A673 (cell line): ENCODE measurements around the gene GRHL1. TPM values are rescaled to one million over a fixed set of nuclear protein-coding genes. Genes with fewer than 3 reads are reported as not detected.

Experiments used
- BruUV-seq: library from RNA; stranded (reverse); fragments of 400-500 nt; replicated peaks from 2 replicates; lab custom pipeline; 2021; lab: Mats Ljungman, UMichigan
- CTCF ChIA-PET: fragments of 300-600 bp; sonication (Branson Sonifier 250); formaldehyde crosslinking; loops from one replicate; lab custom pipeline; 2022; ENCODE audit warnings: antibody characterized with exemption; lab: Charles Lee
- POLR2A ChIA-PET: fragments of 300-600 bp; sonication (Branson Sonifier 250); formaldehyde crosslinking; loops from one replicate; lab custom pipeline; 2022; ENCODE audit warnings: antibody characterized with exemption; ENCODE audit not compliant: low non-redundant PET; lab: Charles Lee
- DNase-seq: peaks from one replicate; pipeline ENCODE4 v3.0.0-alpha.2; 2015; ENCODE audit warnings: low spot score
- H3K27ac ChIP-seq: fragments of 200-600 bp; sonication (generic); 2 replicates; pipeline ENCODE4 v1.5.1; 2016; ENCODE audit warnings: mixed run types, low read depth, mild to moderate bottlenecking, mixed read lengths, antibody characterized with exemption, low read length; ENCODE audit not compliant: poor library complexity, severe bottlenecking
- H3K27me3 ChIP-seq: fragments of 200-600 bp; sonication (generic); replicated peaks from 2 replicates; pipeline ENCODE4 v1.6.1; 2017; ENCODE audit warnings: mixed run types, low read depth, mild to moderate bottlenecking, mixed read lengths, antibody characterized with exemption, low read length; ENCODE audit not compliant: insufficient read depth, poor library complexity
- H3K36me3 ChIP-seq: fragments of 200-600 bp; sonication (generic); 2 replicates; pipeline ENCODE4 v1.6.1; 2016; ENCODE audit warnings: mixed run types, mild to moderate bottlenecking, mixed read lengths, antibody characterized with exemption, low read length; ENCODE audit not compliant: insufficient read depth, poor library complexity, severe bottlenecking
- H3K4me1 ChIP-seq: fragments of 200-600 bp; sonication (generic); 2 replicates; pipeline ENCODE4 v1.6.1; 2017; ENCODE audit warnings: mixed run types, mild to moderate bottlenecking, mixed read lengths, antibody characterized with exemption, low read length; ENCODE audit not compliant: insufficient read depth, poor library complexity, severe bottlenecking
- H3K4me3 ChIP-seq: fragments of 200-600 bp; sonication (generic); 2 replicates; pipeline ENCODE4 v1.5.1; 2016; ENCODE audit warnings: low read depth, mixed run types, mild to moderate bottlenecking, mixed read lengths, low read length; ENCODE audit not compliant: poor library complexity, severe bottlenecking
- H3K9me3 ChIP-seq: fragments of 200-600 bp; sonication (generic); 2 replicates; pipeline ENCODE4 v1.6.1; 2016; ENCODE audit warnings: mixed run types, low read depth, mild to moderate bottlenecking, mixed read lengths, antibody characterized with exemption, low read length; ENCODE audit not compliant: poor library complexity, severe bottlenecking
- CTCF ChIP-seq: fragments of 300-800, 200-600 bp; sonication (generic); conservative IDR thresholded peaks from 2 replicates; pipeline ENCODE4 v1.5.1; 2017; ENCODE audit warnings: low read depth, mild to moderate bottlenecking, antibody characterized with exemption, low read length, moderate library complexity, mixed read lengths
- EZH2 ChIP-seq: fragments of 200-600 bp; sonication (generic); IDR thresholded peaks from 2 replicates; pipeline ENCODE4 v1.6.1; 2017; ENCODE audit warnings: borderline replicate concordance, low read depth, mild to moderate bottlenecking, mixed read lengths, antibody characterized with exemption, low read length; ENCODE audit not compliant: poor library complexity, severe bottlenecking
- intact Hi-C: fragments of 100-400 bp; cut with micrococcal nuclease; formaldehyde crosslinking; loops from one replicate; pipeline ENCODE4 v1.10.0; 2022; ENCODE audit not compliant: unreplicated experiment
- total RNA-seq: library from RNA; stranded (reverse); gene quantifications from 2 replicates; pipeline ENCODE4 v1.2.3, GENCODE V29; 2021

GRHL1 gene
- total RNA-seq, 1 experiment from 2014 or later, result 0.13 TPM

- Histone ChIP-seq H3K36me3 (no peaks in the 10 kb centered on the region), H3K27me3 (no peaks in the 10 kb centered on the region), H3K4me3 (no peak overlapping the region), H3K9me3 (no peaks in the 10 kb centered on the region), H3K27ac (no peak overlapping the region), H3K4me1 (no peaks in the 10 kb centered on the region)
- CTCF ChIA-PET, result no interaction called here
- no peak for DNase-seq
- no TSS peak for BruUV-seq
- intact Hi-C loops, result no loop called here
- POLR2A ChIA-PET, result no interaction called here
- TF ChIP-seq EZH2 (no peak), CTCF (no peak)
Observed at GRCh38 chr2:10038123-10038522, 86.6 kb downstream of the GRHL1 start.

DNA sequence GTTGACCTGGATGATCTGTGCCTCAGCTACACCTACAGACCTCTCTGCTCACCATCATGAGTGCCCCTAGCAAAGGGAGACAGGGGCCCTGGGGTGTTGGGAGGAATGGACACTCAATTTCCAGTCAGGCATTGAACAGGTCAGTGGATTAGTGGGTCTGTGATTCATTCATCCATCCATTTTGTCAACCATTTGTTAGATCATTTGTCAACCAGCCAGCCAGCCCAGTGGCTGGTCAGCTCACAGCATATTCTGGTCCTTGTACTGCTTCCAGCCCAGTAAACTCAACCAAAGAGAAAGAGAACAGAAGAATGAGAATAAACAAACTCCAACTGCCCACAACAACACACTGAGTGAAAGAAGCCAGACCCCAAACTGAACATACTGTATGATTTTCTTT, 87.2 kb downstream of the GRHL1 start:
- Histone ChIP-seq H3K36me3 (no peaks in the 10 kb centered on the region), H3K27ac (no peak overlapping the region), H3K27me3 (no peaks in the 10 kb centered on the region), H3K9me3 (no peaks in the 10 kb centered on the region), H3K4me1 (no peaks in the 10 kb centered on the region), H3K4me3 (no peak overlapping the region)
- ChIA-PET CTCF (no interaction called here), POLR2A (no interaction called here)
- intact Hi-C loops, result no loop called here
- DNase-seq, result no peak
- BruUV-seq, result no TSS peak
- TF ChIP-seq EZH2 (no peak), CTCF (no peak)

- POLR2A ChIA-PET, result no interaction called here
- TF ChIP-seq CTCF, result no peak
- no peak for TF ChIP-seq EZH2
- H3K27me3 ChIP-seq, result no peaks in the 10 kb centered on the region
- no peak overlapping the region for H3K27ac ChIP-seq
- BruUV-seq, result no TSS peak
- no peaks in the 10 kb centered on the region for H3K4me1 ChIP-seq
- no peak for DNase-seq
- no peaks in the 10 kb centered on the region for H3K9me3 ChIP-seq
- H3K4me3 ChIP-seq, result no peak overlapping the region
- CTCF ChIA-PET, result no interaction called here
- H3K36me3 ChIP-seq, result no peaks in the 10 kb centered on the region
- intact Hi-C loops, result no loop called here
Observed at GRCh38 chr2:10039658-10040410, 88.3 kb downstream of the GRHL1 start.
